ENCODE results near the gene HOXC6. TPM values are rescaled to one million over a fixed set of nuclear protein-coding genes. Genes with fewer than 3 reads are reported as not detected.
"Not testable (repeated sequence)": the region's sequence is repeated elsewhere in the genome, so short reads cannot be mapped to it uniquely, and the experiment has no call there.

HOXC6 gene
- total RNA-seq, 2 donors from 2014 or later, result 0.15 TPM; not detected in 1

GRCh38 chr12:54040148-54040494 lies 11.9 kb downstream of the HOXC6 start:
- Histone ChIP-seq H3K36me3 (no peaks in the 10 kb centered on the region), H3K9me3 (no peaks in the 10 kb centered on the region), H3K27me3 (peaks cover 86% of the 10 kb centered on the region), H3K4me1 (no peaks in the 10 kb centered on the region), H3K27ac (no peak overlapping the region), H3K9ac (ENCODE audit: low read depth in 2 of 2, low read length in 2 of 2) (no peak overlapping the region), H3K4me3 (no peak overlapping the region)
- TF ChIP-seq, protein P1, sequence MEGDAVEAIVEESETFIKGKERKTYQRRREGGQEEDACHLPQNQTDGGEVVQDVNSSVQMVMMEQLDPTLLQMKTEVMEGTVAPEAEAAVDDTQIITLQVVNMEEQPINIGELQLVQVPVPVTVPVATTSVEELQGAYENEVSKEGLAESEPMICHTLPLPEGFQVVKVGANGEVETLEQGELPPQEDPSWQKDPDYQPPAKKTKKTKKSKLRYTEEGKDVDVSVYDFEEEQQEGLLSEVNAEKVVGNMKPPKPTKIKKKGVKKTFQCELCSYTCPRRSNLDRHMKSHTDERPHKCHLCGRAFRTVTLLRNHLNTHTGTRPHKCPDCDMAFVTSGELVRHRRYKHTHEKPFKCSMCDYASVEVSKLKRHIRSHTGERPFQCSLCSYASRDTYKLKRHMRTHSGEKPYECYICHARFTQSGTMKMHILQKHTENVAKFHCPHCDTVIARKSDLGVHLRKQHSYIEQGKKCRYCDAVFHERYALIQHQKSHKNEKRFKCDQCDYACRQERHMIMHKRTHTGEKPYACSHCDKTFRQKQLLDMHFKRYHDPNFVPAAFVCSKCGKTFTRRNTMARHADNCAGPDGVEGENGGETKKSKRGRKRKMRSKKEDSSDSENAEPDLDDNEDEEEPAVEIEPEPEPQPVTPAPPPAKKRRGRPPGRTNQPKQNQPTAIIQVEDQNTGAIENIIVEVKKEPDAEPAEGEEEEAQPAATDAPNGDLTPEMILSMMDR (IDR thresholded peaks at IDR 0.05), result no peak
- intact Hi-C loops (cut with DNase I), result no loop called here
- no peak for DNase-seq

DNA sequence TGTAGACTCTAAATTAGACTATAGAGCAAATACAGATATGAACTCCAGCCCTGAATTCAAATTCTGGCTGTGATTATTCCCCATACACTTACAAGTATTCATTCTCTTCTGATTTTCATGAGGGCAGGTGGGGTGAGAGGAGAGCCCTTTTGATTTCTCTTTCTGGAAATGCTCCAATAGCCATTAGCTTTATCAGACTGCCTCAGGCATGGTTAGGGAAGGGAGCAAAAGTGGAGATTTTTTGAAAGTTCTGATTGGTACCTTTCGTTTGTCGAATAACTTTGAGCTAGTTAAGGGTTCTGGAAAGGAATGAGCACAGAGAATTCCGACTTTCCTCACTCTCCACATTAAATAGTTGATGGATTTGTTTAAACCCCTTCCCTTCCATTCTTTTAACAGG lies 12.4 kb downstream of the HOXC6 start:
- intact Hi-C loops (cut with DNase I), result no loop called here
- no peak for DNase-seq
- H3K9ac ChIP-seq (ENCODE audit: low read depth in 2 of 2, low read length in 2 of 2), result no peak overlapping the region
- H3K36me3 ChIP-seq, result no peaks in the 10 kb centered on the region
- no peaks in the 10 kb centered on the region for H3K4me1 ChIP-seq
- H3K27me3 ChIP-seq, result peaks cover 86% of the 10 kb centered on the region
- H3K9me3 ChIP-seq, result no peaks in the 10 kb centered on the region
- no peak overlapping the region for H3K4me3 ChIP-seq
- no peak overlapping the region for H3K27ac ChIP-seq
- TF ChIP-seq, protein P1 (IDR thresholded peaks at IDR 0.05), result no peak

DNA sequence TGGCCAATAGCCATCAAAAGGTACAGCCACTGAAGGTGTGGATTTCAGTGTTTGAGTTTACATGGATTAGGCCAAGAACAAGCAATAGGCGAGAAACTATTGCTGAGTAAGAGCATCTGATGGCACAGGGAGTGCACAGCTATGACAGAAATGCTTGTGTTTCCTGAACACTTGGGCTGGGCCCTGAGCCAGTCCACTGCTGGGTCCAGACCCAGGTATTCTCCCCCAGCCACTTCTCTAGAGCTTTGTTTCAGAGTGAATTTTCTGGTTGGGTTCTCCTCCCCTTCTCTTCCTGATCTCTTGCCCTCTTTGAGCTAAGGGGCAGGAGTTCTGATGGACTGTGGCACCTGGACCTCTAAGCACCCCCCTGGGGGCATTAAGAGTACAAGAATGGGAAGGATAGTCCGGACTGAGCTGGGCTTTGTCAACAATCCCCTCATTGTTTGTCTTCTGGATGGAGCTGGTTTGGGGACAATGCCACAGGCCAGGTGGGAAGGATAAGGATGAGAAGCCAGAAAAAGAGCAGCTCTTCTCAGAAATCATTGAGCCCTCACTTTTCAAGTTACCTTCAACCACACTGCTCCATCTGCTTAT lies 13.0 kb downstream of the HOXC6 start:
- Histone ChIP-seq H3K4me3 (no peak overlapping the region), H3K9me3 (no peaks in the 10 kb centered on the region), H3K36me3 (no peaks in the 10 kb centered on the region), H3K27me3 (peaks cover 86% of the 10 kb centered on the region), H3K4me1 (no peaks in the 10 kb centered on the region), H3K27ac (no peak overlapping the region), H3K9ac (ENCODE audit: low read depth in 2 of 2, low read length in 2 of 2) (no peak overlapping the region)
- intact Hi-C loops (cut with DNase I), result no loop called here
- TF ChIP-seq, protein P1 (IDR thresholded peaks at IDR 0.05), result no peak
- DNase-seq, result no peak

DNA sequence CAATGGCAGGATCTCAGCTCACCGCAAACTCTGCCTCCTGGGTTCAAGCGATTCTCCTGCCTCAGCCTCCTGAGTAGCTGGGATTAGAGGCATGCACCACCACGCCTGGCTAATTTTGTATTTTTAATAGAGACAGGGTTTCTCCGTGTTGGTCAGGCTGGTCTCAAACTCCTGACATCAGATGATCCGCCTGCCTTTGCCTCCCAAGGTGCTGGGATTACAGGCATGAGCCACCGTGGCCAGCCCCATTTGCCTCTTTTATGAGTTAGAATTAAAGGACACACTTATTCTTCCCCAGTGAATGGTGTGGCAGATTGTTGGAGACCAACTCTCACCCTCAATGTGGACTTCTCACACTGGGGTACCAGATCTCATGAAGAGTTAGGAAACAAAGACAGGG lies 13.8 kb downstream of the HOXC6 start:
- H3K4me3 ChIP-seq; H3K9me3 ChIP-seq; H3K9ac ChIP-seq (ENCODE audit: low read depth in 2 of 2, low read length in 2 of 2); H3K27ac ChIP-seq; H3K4me1 ChIP-seq; DNase-seq; H3K36me3 ChIP-seq; intact Hi-C loops (cut with DNase I): not testable (repeated sequence)
- H3K27me3 ChIP-seq, result peaks cover 86% of the 10 kb centered on the region

DNA sequence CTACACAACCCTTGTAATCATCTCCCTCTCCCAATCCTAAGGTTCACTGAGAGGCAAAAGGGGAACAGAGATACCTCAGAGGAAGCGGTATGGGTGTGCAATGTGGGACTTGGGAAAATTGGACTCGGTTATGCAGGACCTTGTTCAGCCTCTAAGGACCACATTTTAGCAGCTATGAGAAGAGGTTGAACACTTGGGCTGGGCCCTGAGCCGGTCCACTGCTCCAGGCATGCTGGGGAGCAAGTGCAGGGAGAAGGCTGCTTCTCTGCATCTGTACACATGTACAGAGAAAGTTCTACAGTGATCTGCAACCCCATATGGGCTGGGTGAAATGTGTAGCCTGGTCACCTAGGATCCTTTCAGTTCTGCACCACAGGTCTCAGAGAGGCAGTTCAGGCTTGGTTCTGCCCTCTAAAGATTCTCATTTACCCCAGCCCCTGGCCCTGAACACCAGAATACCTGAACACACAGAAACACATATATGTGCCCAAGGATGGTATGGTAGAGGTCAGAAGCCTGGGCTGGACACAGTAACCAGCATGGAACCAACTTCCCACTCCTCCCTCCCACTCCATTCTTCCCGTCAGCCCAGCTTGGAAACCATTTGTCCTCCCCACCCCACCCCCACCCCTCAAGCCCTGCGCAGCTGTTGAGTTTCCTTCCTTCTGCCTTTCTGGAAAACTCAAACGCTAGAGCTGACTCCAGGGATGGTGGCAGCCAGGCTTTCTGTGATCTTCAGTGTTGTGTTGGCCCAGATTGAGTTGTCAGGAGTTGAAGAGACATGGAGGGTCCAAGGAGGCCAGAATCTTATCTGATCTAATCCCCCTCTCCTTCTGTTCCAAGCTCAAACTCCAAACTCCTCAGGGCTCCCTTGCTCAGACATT lies 15.0 kb downstream of the HOXC6 start:
- TF ChIP-seq, protein P1 (IDR thresholded peaks at IDR 0.05), result no peak
- Histone ChIP-seq H3K27me3 (peaks cover 89% of the 10 kb centered on the region), H3K4me1 (no peaks in the 10 kb centered on the region), H3K27ac (no peak overlapping the region), H3K4me3 (no peak overlapping the region), H3K9ac (ENCODE audit: low read depth in 2 of 2, low read length in 2 of 2) (no peak overlapping the region), H3K36me3 (no peaks in the 10 kb centered on the region), H3K9me3 (no peaks in the 10 kb centered on the region)
- no peak for DNase-seq
- intact Hi-C loops (cut with DNase I), result no loop called here

Measured in colonic mucosa (tissue), 4 donors.